Measurements from ENCODE around the gene GPSM1. TPM values are rescaled to one million over a fixed set of nuclear protein-coding genes. Genes with fewer than 3 reads are reported as not detected.

The GPSM1 gene
- total RNA-seq, 1 experiment from 2014 or later = 24.7 TPM

DNA sequence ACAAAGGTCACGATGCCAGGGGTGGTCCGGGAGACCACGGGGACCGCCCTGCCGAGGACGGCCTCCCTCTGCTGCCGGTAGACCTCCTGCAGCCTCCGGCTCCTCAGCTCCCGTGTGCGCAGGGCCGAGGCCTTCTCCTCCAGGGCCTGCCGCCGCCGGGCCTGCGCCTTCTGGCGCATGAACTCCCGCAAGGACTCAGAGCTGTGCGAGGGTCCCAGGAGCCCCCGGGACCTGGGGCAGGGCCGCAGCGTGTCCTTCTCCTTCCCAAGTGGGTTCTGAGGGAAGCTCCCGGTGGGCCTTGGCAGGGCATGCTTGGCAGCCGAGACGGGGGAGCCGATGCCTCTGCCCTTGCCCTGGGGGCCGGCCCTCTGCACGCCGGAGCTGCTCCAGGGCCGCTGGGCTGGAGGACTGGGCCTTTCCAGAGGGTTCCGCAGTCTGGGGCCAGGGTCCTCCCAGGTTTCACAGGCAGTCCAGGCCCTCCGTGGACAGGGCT lies 36.8 kb upstream of the GPSM1 start:
- no peaks in the 10 kb centered on the region for H3K4me1 Mint-ChIP-seq
- H3K36me3 Mint-ChIP-seq (ENCODE audit: insufficient read depth in 1 of 3, low read depth in 3 of 3) = no peaks in the 10 kb centered on the region
- Histone ChIP-seq H3K27me3 (ENCODE audit: insufficient read depth, low read length) (no peaks in the 10 kb centered on the region), H4K5ac (ENCODE audit: insufficient read length, low read depth, low read length) (no peak overlapping the region), H2AK5ac (ENCODE audit: insufficient read length, low read length) (no peak overlapping the region), H3K18ac (ENCODE audit: insufficient read length, low read depth, low read length) (no peak overlapping the region), H3K56ac (ENCODE audit: insufficient read length, low read depth, low read length) (no peak overlapping the region), H2BK20ac (ENCODE audit: low read depth, low read length, poor library complexity, severe bottlenecking) (no peak overlapping the region), H3K23ac (ENCODE audit: insufficient read length, low read depth, low read length) (no peak overlapping the region), H4K8ac (replicated peaks; ENCODE audit: insufficient read length, low read depth, low read length) (no peak overlapping the region), H3K14ac (ENCODE audit: insufficient read depth, low read length) (no peak overlapping the region; the same call in 1 of the 2 replicates), H3T11ph (ENCODE audit: low read length) (no peak overlapping the region), H2BK120ac (ENCODE audit: low read depth, low read length, poor library complexity, severe bottlenecking) (no peak overlapping the region), H3K79me2 (ENCODE audit: insufficient read depth, low read length) (no peaks in the 10 kb centered on the region), H3K4ac (ENCODE audit: low read depth, low read length) (no peak overlapping the region), H3K9ac (ENCODE audit: extremely low read depth, insufficient read length, low read length) (no peak overlapping the region), H2BK5ac (ENCODE audit: insufficient read length, low read length) (no peak overlapping the region), H3K4me2 (ENCODE audit: insufficient read depth, insufficient read length, low read length) (no peak overlapping the region), H2BK15ac (ENCODE audit: low read depth, low read length) (no peak overlapping the region), H3K79me1 (ENCODE audit: insufficient read depth, low read depth, low read length, poor library complexity, severe bottlenecking) (no peaks in the 10 kb centered on the region), H4K91ac (ENCODE audit: insufficient read length, low read depth, low read length) (no peak overlapping the region), H2AFZ (ENCODE audit: low read length) (no peak overlapping the region), H3K4me1 (ENCODE audit: insufficient read depth, low read length) (no peaks in the 10 kb centered on the region), H3K27ac (ENCODE audit: insufficient read length, low read depth, low read length) (no peak overlapping the region), H3K9me3 (ENCODE audit: control insufficient read depth, low read depth, low read length) (peaks cover 12% of the 10 kb centered on the region), H3K23me2 (ENCODE audit: insufficient read length, low read depth, low read length, poor library complexity, severe bottlenecking) (no peaks in the 10 kb centered on the region), H2BK12ac (ENCODE audit: insufficient read length, low read depth, low read length) (no peak overlapping the region), H4K20me1 (ENCODE audit: control insufficient read depth, insufficient read depth, insufficient read length) (no peaks in the 10 kb centered on the region)
- TF ChIP-seq, protein P1, sequence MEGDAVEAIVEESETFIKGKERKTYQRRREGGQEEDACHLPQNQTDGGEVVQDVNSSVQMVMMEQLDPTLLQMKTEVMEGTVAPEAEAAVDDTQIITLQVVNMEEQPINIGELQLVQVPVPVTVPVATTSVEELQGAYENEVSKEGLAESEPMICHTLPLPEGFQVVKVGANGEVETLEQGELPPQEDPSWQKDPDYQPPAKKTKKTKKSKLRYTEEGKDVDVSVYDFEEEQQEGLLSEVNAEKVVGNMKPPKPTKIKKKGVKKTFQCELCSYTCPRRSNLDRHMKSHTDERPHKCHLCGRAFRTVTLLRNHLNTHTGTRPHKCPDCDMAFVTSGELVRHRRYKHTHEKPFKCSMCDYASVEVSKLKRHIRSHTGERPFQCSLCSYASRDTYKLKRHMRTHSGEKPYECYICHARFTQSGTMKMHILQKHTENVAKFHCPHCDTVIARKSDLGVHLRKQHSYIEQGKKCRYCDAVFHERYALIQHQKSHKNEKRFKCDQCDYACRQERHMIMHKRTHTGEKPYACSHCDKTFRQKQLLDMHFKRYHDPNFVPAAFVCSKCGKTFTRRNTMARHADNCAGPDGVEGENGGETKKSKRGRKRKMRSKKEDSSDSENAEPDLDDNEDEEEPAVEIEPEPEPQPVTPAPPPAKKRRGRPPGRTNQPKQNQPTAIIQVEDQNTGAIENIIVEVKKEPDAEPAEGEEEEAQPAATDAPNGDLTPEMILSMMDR (conservative IDR thresholded peaks at IDR 0.05) = no peak
- H3K4me3 Mint-ChIP-seq = no peak overlapping the region
- peaks cover 6% of the 10 kb centered on the region for H3K27me3 Mint-ChIP-seq (ENCODE audit: low read depth)
- no peaks in the 10 kb centered on the region for H3K9me3 Mint-ChIP-seq
- DNase-seq = no peak
- H3K27ac Mint-ChIP-seq = no peak overlapping the region
- WGBS (ENCODE audit: extremely low coverage, insufficient read length, low lambda C conversion rate) = no CpG with 5 or more reads among the region's 31 CpGs
